Ascending aorta (tissue), 2 donors: Measurements from ENCODE around the gene MAPT. TPM values are rescaled to one million over a fixed set of nuclear protein-coding genes. Genes with fewer than 3 reads are reported as not detected.

ENCODE experiments used
- DNase-seq, 2 donors: peaks; one replicate each; pipeline ENCODE4 v3.0.0-alpha.2; 2019; ENCODE audit warnings: low spot score in 2 of 2
- H3K27ac ChIP-seq, 2 donors: fragments of 200-600 bp; sonication (generic); one replicate each; pipeline ENCODE4 v1.5.1; 2016 to 2017; ENCODE audit warnings: mild to moderate bottlenecking in 1 of 2
- H3K27me3 ChIP-seq: fragments of 200-600 bp; sonication (generic); one replicate; pipeline ENCODE4 v1.5.1; 2017
- H3K36me3 ChIP-seq, 2 donors: fragments of 200-600 bp; sonication (generic); one replicate each; pipeline ENCODE4 v1.5.1; 2016
- H3K4me1 ChIP-seq, 2 donors: fragments of 200-600 bp; sonication (generic); one replicate each; pipeline ENCODE4 v1.5.1; 2016 to 2017; ENCODE audit warnings: mild to moderate bottlenecking in 1 of 2
- H3K4me3 ChIP-seq, 2 donors: fragments of 200-600 bp; sonication (generic); one replicate each; pipeline ENCODE4 v1.5.1; 2016 to 2017; ENCODE audit warnings: mild to moderate bottlenecking in 1 of 2
- H3K9me3 ChIP-seq, 2 donors: fragments of 200-600 bp; sonication (generic); one replicate each; pipeline ENCODE4 v1.5.1; 2016
- CTCF ChIP-seq, 3 experiments: fragments of 200-600 bp in 2 of 3; fragments of 450-650 bp in 1 of 3; sonication (generic) in 2 of 3; IDR thresholded peaks; one replicate each; pipeline ENCODE4 v1.5.1; 2016 to 2019; ENCODE audit warnings: antibody characterized with exemption in 3 of 3, mild to moderate bottlenecking in 1 of 3, moderate library complexity in 1 of 3
- intact Hi-C: fragments of 100-400 bp; cut with DNase I; formaldehyde crosslinking; loops from one replicate; pipeline ENCODE4 v1.15.1; 2023
- total RNA-seq: library from RNA; depleted of rRNA; stranded (reverse); fragments of >200 nt; gene quantifications from one replicate; pipeline ENCODE4 v1.1.0, GENCODE V29; 2016

MAPT gene
- total RNA-seq, 1 donor from 2014 or later: 0.32 TPM

GRCh38 chr17:45990886-45991285 is 96.5 kb downstream of the MAPT start:
- Histone ChIP-seq H3K4me1 (no peaks in the 10 kb centered on the region), H3K4me3 (no peak overlapping the region), H3K27ac (no peak overlapping the region), H3K9me3 (no peaks in the 10 kb centered on the region), H3K27me3 (no peaks in the 10 kb centered on the region), H3K36me3 (no peaks in the 10 kb centered on the region)
- intact Hi-C loops: no loop called here
- TF ChIP-seq CTCF (IDR thresholded peaks at IDR 0.05): no peak
- DNase-seq: no peak

GRCh38 chr17:45991341-45991740 is 97.0 kb downstream of the MAPT start:
- Histone ChIP-seq H3K9me3 (no peaks in the 10 kb centered on the region), H3K27ac (no peak overlapping the region), H3K4me1 (no peaks in the 10 kb centered on the region), H3K36me3 (no peaks in the 10 kb centered on the region), H3K4me3 (no peak overlapping the region), H3K27me3 (no peaks in the 10 kb centered on the region)
- DNase-seq: no peak
- TF ChIP-seq CTCF (IDR thresholded peaks at IDR 0.05): no peak
- intact Hi-C loops: no loop called here

DNA sequence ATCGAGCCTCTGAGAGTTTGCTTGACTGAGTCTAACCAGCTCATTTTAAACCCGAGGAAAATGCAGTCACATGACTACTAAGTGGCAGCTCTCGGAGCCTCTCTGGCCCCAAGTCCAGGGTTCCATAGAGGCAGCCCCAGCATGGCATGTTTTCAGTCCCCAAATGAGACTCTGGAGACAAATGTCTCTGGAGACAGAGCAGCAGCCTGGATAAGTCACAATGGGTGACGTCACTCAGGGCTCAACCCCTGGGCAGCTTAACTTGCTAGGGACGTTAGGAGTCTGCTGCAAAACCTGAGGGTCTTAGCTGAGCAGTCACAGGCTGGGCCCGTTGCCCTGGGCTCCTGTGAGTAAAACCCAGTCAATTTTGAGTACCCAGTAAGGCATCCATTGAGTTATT is 97.8 kb downstream of the MAPT start:
- H3K27ac ChIP-seq: no peak overlapping the region
- DNase-seq: no peak
- no peaks in the 10 kb centered on the region for H3K36me3 ChIP-seq
- no peaks in the 10 kb centered on the region for H3K9me3 ChIP-seq
- no peak for TF ChIP-seq CTCF (IDR thresholded peaks at IDR 0.05)
- H3K27me3 ChIP-seq: no peaks in the 10 kb centered on the region
- intact Hi-C loops: no loop called here
- H3K4me3 ChIP-seq: no peak overlapping the region
- H3K4me1 ChIP-seq: no peaks in the 10 kb centered on the region

DNA sequence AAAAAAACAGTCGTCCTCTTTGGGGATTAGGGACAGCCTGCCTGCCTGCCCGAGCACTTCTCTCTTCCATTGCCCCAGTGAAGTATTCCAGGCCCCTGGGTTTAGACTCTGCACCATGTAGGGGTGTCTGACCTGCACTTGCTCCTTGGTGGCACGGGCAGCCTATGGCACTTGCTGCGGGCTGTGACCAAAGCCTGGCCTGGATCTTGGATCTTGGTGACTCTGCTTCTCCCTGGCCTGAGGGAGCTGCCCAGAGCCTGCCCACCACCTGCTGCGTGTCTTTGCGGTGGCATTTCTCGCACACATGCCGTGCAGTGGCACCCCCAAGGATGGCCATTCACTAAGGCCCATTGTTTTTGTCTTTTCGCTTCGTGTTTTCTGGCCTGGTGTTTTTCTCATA is 98.5 kb downstream of the MAPT start:
- no peak for DNase-seq
- Histone ChIP-seq H3K4me1 (no peaks in the 10 kb centered on the region), H3K27ac (no peak overlapping the region), H3K27me3 (no peaks in the 10 kb centered on the region), H3K9me3 (no peaks in the 10 kb centered on the region), H3K4me3 (no peak overlapping the region), H3K36me3 (no peaks in the 10 kb centered on the region)
- intact Hi-C loops: no loop called here
- no peak for TF ChIP-seq CTCF (IDR thresholded peaks at IDR 0.05)

GRCh38 chr17:45993962-45994627 is 99.7 kb downstream of the MAPT start:
- H3K27ac ChIP-seq: no peak overlapping the region
- H3K4me1 ChIP-seq: no peaks in the 10 kb centered on the region
- H3K27me3 ChIP-seq: no peaks in the 10 kb centered on the region
- TF ChIP-seq CTCF (IDR thresholded peaks at IDR 0.05): no peak
- no peaks in the 10 kb centered on the region for H3K9me3 ChIP-seq
- no peak for DNase-seq
- no peak overlapping the region for H3K4me3 ChIP-seq
- intact Hi-C loops: no loop called here
- no peaks in the 10 kb centered on the region for H3K36me3 ChIP-seq

DNA sequence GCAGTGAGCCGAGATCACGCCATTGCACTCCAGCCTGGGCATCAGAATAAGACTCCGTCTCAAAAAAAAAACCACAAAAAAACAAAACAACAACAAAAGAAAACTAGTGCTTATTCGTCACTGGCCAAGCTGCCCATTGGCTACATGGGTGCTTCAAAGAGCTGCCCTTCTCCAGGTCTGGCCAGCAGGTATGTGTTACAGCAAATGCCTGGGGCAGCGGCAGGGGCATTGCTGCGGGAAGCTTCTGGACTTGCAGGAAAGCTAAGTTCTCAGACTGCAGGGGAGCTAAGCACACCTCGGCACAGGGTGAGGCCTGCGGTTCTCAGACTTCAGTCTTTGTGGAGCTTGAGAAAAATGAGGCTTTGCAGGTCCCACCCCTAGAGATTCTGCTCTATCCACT is 100.6 kb downstream of the MAPT start:
- Histone ChIP-seq H3K4me1 (no peaks in the 10 kb centered on the region), H3K36me3 (no peaks in the 10 kb centered on the region), H3K9me3 (no peaks in the 10 kb centered on the region), H3K4me3 (no peak overlapping the region), H3K27me3 (no peaks in the 10 kb centered on the region), H3K27ac (no peak overlapping the region)
- intact Hi-C loops: no loop called here
- DNase-seq: no peak
- no peak for TF ChIP-seq CTCF (IDR thresholded peaks at IDR 0.05)
